Endothelial cell of hepatic sinusoid (primary cell): Measurements from ENCODE around the gene RCN1.

ENCODE experiments used
- in situ Hi-C: cut with HindIII; loops from 2 replicates; pipeline ENCODE4 v1.10.0; 2017; ENCODE audit warnings: low sequenced_read_pairs

The RCN1 gene

DNA sequence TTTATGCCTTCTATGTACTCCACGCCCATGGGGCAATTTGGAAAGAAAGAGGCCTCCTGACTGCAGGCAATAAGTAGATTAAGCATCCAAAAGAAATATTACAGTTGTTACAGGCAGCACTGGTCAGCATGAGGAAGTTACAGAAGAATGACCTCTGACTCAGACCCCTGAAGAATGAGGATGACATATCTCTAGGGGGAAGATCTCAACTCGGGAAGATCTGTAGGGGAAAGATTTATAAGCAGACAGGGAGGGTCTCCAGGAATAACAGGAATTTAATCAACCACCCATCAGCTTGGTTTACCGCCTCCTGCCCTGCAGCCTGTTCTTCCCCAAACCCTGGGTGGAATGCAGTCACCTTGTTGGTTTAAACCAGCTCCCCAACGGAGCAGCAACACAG lies 58.0 kb downstream of the RCN1 start:
- in situ Hi-C loops, result no loop called here

DNA sequence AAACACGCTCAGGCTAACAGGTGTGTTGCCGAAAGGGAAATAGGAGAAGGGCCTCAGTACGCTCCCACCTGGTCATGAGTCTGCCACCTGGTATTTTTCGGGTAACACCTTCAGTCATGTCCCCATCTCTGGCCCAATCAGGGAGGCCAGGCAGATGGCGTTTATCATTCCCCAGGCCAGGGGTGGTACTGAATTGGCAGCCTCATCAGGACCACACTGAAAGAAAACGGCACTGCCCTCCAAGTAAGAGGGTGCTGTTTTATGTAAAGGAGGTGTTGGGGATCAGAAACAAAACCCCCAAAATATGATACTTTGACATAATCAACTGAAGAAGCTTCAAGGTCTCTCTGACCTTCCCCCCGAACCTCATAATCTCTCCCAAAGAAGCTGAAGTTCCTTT lies 58.9 kb downstream of the RCN1 start:
- in situ Hi-C loops, result no loop called here

DNA sequence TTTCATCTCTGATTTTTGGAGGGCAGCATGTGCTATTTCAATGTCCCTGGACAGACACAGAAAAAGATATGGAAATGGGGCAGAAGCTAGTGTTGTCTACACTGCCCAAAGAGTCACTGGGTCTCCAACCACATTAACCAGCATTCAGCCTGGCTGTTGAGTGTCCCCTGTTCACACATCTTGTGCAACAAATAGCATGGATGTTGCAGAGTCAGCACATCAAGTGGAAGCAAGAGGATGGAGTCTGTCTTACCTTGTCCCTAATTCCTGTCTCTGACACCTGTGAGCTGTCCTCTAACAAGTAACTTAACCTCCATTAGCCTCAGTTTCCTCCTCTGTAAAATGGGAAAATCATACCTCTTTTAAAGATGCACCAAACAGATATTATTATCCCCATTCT lies 60.2 kb downstream of the RCN1 start:
- in situ Hi-C loops, result no loop called here

DNA sequence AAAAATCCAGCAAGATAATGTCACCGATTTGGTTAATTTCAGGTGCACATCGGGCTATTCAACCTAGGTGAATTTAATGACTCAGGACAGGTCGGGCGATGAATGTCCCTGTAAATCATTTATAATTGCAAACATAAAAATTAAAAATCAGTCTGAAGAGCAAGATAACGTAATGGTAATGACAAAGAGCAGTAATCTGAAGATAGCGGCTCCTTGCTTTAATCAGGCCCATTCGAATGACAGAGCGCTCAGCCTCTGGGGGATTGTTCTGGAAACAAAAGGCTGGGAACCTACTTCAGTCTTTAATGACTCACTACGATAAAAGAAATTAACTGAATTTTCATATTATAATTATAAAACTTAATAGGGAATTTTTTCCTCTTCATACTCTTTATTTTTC lies 61.3 kb downstream of the RCN1 start:
- in situ Hi-C loops, result no loop called here

- in situ Hi-C loops, result no loop called here
Observed at GRCh38 chr11:32152821-32153220, 61.9 kb downstream of the RCN1 start.

GRCh38 chr11:32153747-32154146 lies 62.9 kb downstream of the RCN1 start:
- in situ Hi-C loops, result no loop called here

DNA sequence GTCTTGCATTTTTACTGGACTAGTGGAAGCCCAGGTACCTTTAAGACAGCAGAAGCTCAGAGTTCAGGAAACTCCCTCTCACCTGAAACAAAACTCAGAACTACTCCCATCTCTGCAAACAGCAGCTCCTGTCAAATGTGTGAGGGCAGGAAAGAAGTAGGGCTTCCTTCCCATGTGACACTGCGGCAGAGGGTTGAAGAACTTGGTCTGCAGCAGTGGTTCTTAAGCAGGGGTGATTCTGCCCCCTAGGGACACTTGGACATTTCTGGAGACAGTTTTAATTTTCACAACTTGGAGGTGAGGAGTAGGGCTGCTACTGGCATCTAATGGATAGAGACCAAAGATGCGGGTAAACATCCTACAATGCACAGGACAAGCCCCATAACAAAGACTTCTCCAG lies 63.4 kb downstream of the RCN1 start:
- in situ Hi-C loops, result no loop called here
